Panc1 (cell line): ENCODE measurements around the gene AP1B1.

Experiments
- CTCF ChIP-seq: fragments of 450-650 bp; IDR thresholded peaks from 2 replicates; pipeline ENCODE4 v1.5.1; 2017; ENCODE audit warnings: mild to moderate bottlenecking
- POLR2AphosphoS5 ChIP-seq: IDR thresholded peaks from 2 replicates; pipeline ENCODE4 v1.6.1; 2012; ENCODE audit warnings: mild to moderate bottlenecking, low read depth, low read length, moderate library complexity
- REST ChIP-seq, 2 experiments: IDR thresholded peaks; 2 replicates each; pipeline ENCODE4 v1.6.1; 2011 to 2012; ENCODE audit warnings: low read depth in 2 of 2, control low read depth in 1 of 2, low read length in 1 of 2, mild to moderate bottlenecking in 1 of 2, moderate library complexity in 1 of 2; ENCODE audit not compliant: insufficient read depth in 1 of 2
- SIN3A ChIP-seq: IDR thresholded peaks from 2 replicates; pipeline ENCODE4 v1.6.1; 2012; ENCODE audit warnings: low read depth, mild to moderate bottlenecking, low read length, moderate library complexity, borderline replicate concordance; ENCODE audit not compliant: insufficient read depth

GRCh38 chr22:29383740-29384139, 4.6 kb downstream of the AP1B1 start:
- no peak for TF ChIP-seq CTCF
- TF ChIP-seq POLR2AphosphoS5: no peak
- no peak for TF ChIP-seq SIN3A
- no peak for TF ChIP-seq REST (IDR thresholded peaks at IDR 0.05; ENCODE audit: insufficient read depth in 1 of 2, low read depth in 2 of 2, low read length in 1 of 2)
